H1 (cell line): ENCODE data around the gene RAD51D. TPM values are rescaled to one million over a fixed set of nuclear protein-coding genes. Genes with fewer than 3 reads are reported as not detected.

Experiments used
- ASH2L ChIP-seq: fragments of 200-600, 300-600 bp; sonication (generic); IDR thresholded peaks from one replicate; pipeline ENCODE4 v1.7.1; 2017; ENCODE audit warnings: low read length
- BCL11A ChIP-seq, 2 experiments: IDR thresholded peaks; one replicate each; pipeline ENCODE4 v1.6.1; 2011; ENCODE audit warnings: low read depth in 2 of 2, low read length in 2 of 2, mild to moderate bottlenecking in 2 of 2
- BRCA1 ChIP-seq: IDR thresholded peaks from 2 replicates; pipeline ENCODE4 v1.6.1; 2012; ENCODE audit warnings: low read depth, low read length, improper control_type of control experiment
- CHD2 ChIP-seq: IDR thresholded peaks from 2 replicates; pipeline ENCODE4 v1.6.1; 2012; ENCODE audit warnings: low read length, improper control_type of control experiment
- CREB1 ChIP-seq: IDR thresholded peaks from 2 replicates; pipeline ENCODE4 v1.6.1; 2012; ENCODE audit warnings: inconsistent platforms
- EGR1 ChIP-seq: IDR thresholded peaks from 2 replicates; pipeline ENCODE4 v1.6.1; 2011; ENCODE audit warnings: low read depth, low read length, borderline replicate concordance
- HDAC6 ChIP-seq: IDR thresholded peaks from one replicate; pipeline ENCODE4 v1.7.1; 2012; ENCODE audit warnings: low read depth, mild to moderate bottlenecking, inconsistent platforms, low read length, moderate library complexity
- JUN ChIP-seq: IDR thresholded peaks from 2 replicates; pipeline ENCODE4 v1.6.1; 2011; ENCODE audit warnings: low read depth, mild to moderate bottlenecking, improper control_type of control experiment, low read length
- NANOG ChIP-seq: IDR thresholded peaks from 2 replicates; pipeline ENCODE4 v1.6.1; 2011; ENCODE audit warnings: low read length, low read depth, mild to moderate bottlenecking, inconsistent platforms; ENCODE audit not compliant: insufficient read depth, poor library complexity, severe bottlenecking
- POLR2A ChIP-seq, 2 experiments: IDR thresholded peaks; 1 replicate in 1 of 2; 2 replicates in 1 of 2; pipeline ENCODE4 v1.6.1; 2011; ENCODE audit warnings: low read depth in 2 of 2, low read length in 2 of 2, mild to moderate bottlenecking in 2 of 2; ENCODE audit errors: control extremely low read depth in 1 of 2
- SIN3A ChIP-seq, 2 experiments: IDR thresholded peaks in 1 of 2; conservative IDR thresholded peaks in 1 of 2; 2 replicates each; pipeline ENCODE4 v1.6.1; 2011 to 2012; ENCODE audit warnings: low read length in 2 of 2, improper control_type of control experiment in 1 of 2, low read depth in 1 of 2, mild to moderate bottlenecking in 1 of 2
- SP4 ChIP-seq: IDR thresholded peaks from 2 replicates; pipeline ENCODE4 v1.6.1; 2012; ENCODE audit warnings: low read length, inconsistent platforms
- SUZ12 ChIP-seq: fragments of 200-600 bp; sonication (generic); IDR thresholded peaks from 2 replicates; pipeline ENCODE4 v1.6.1; 2012; ENCODE audit warnings: mild to moderate bottlenecking, inconsistent platforms, low read length, moderate library complexity, mixed read lengths
- TBP ChIP-seq: IDR thresholded peaks from 2 replicates; pipeline ENCODE4 v1.6.1; 2011; ENCODE audit warnings: low read depth, low read length, improper control_type of control experiment
- TEAD4 ChIP-seq: IDR thresholded peaks from 2 replicates; pipeline ENCODE4 v1.6.1; 2012; ENCODE audit warnings: low read depth, low read length, inconsistent platforms, mixed read lengths
- USF2 ChIP-seq: IDR thresholded peaks from 2 replicates; pipeline ENCODE4 v1.6.1; 2011; ENCODE audit warnings: low read length, improper control_type of control experiment
- polyA plus RNA-seq, 7 experiments: library from polyadenylated mRNA; depleted of rRNA in 3 of 7; stranded (reverse) in 5 of 7; unstranded in 2 of 7; fragments of >200 nt in 5 of 7; fragments of 200-250 nt in 2 of 7; gene quantifications; 1 replicate in 5 of 7; 2 replicates in 1 of 7; 4 replicates in 1 of 7; pipeline versions ENCODE4 v1.2.1 to v1.2.3, GENCODE V29; 2011 to 2013; ENCODE audit warnings: missing spikeins in 2 of 7, mixed read lengths in 2 of 7
- total RNA-seq: library from RNA; stranded (reverse); fragmentation: NEBNext Ultra II Directional; extraction: Animal tissue kit (Norgen Biotek cat#: 25700); gene quantifications from 2 replicates; pipeline ENCODE4 v1.2.1, GENCODE V29; 2021
- TF ChIP-seq, protein P1 (sequence below), 3 experiments: IDR thresholded peaks; 1 replicate in 2 of 3; 2 replicates in 1 of 3; pipeline versions ENCODE4 v1.5.1 to v1.6.1; 2011; ENCODE audit warnings: low read length in 3 of 3, mild to moderate bottlenecking in 3 of 3, inconsistent platforms in 2 of 3, low read depth in 1 of 3, moderate library complexity in 1 of 3; ENCODE audit not compliant: insufficient read depth in 1 of 3; ENCODE audit errors: control extremely low read depth in 1 of 3
- TF ChIP-seq, protein P2 (sequence below): IDR thresholded peaks from 2 replicates; pipeline ENCODE4 v1.6.1; 2012; ENCODE audit warnings: inconsistent platforms

RAD51D gene
- total and polyA plus RNA-seq, 2 of the 8 experiments (the other 6 are each of a cell fraction or from before 2014, with no cell fraction given): 10.2 to 12.9 TPM

GRCh38 chr17:35141681-35142466 is 22.2 kb upstream of the RAD51D start, which contains the start of gene NLE1 (continued):
- TF ChIP-seq USF2: no peak
- peak in 1 of 2 experiments; percentile 77; a peak in 2 of 3 replicates for TF ChIP-seq POLR2A (IDR thresholded peaks at IDR 0.05; ENCODE audit: control extremely low read depth in 1 of 2, low read depth in 2 of 2, low read length in 2 of 2)
- no peak for TF ChIP-seq BRCA1
- no peak for TF ChIP-seq HDAC6
- peak; percentile 75; the same call in 1 of the 2 replicates for TF ChIP-seq TBP
- TF ChIP-seq, protein P1, sequence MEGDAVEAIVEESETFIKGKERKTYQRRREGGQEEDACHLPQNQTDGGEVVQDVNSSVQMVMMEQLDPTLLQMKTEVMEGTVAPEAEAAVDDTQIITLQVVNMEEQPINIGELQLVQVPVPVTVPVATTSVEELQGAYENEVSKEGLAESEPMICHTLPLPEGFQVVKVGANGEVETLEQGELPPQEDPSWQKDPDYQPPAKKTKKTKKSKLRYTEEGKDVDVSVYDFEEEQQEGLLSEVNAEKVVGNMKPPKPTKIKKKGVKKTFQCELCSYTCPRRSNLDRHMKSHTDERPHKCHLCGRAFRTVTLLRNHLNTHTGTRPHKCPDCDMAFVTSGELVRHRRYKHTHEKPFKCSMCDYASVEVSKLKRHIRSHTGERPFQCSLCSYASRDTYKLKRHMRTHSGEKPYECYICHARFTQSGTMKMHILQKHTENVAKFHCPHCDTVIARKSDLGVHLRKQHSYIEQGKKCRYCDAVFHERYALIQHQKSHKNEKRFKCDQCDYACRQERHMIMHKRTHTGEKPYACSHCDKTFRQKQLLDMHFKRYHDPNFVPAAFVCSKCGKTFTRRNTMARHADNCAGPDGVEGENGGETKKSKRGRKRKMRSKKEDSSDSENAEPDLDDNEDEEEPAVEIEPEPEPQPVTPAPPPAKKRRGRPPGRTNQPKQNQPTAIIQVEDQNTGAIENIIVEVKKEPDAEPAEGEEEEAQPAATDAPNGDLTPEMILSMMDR (IDR thresholded peaks at IDR 0.05; ENCODE audit: control extremely low read depth in 1 of 3, insufficient read depth in 1 of 3, low read depth in 1 of 3, low read length in 3 of 3): peak; percentile 86 to 98 (median 92)
- no peak for TF ChIP-seq BCL11A (IDR thresholded peaks at IDR 0.05; ENCODE audit: low read depth in 2 of 2, low read length in 2 of 2)
- TF ChIP-seq SUZ12: no peak
- no peak for TF ChIP-seq SP4
- peak; percentile 88 for TF ChIP-seq EGR1
- no peak for TF ChIP-seq CHD2
- no peak for TF ChIP-seq NANOG
- TF ChIP-seq, protein P2, sequence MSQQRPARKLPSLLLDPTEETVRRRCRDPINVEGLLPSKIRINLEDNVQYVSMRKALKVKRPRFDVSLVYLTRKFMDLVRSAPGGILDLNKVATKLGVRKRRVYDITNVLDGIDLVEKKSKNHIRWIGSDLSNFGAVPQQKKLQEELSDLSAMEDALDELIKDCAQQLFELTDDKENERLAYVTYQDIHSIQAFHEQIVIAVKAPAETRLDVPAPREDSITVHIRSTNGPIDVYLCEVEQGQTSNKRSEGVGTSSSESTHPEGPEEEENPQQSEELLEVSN: peak; percentile 46; the same call in 1 of the 2 replicates
- TF ChIP-seq ASH2L: peak; percentile 69
- peak; percentile 85 to 89; a peak in 2 of 4 replicates for TF ChIP-seq SIN3A (conservative IDR thresholded peaks at IDR 0.05 in 1 of 2, IDR thresholded peaks at IDR 0.05 in 1 of 2; ENCODE audit: low read depth in 1 of 2, low read length in 2 of 2)
- no peak for TF ChIP-seq JUN
- TF ChIP-seq CREB1: 0 out of 2 replicates have a peak, but pooled peaks have one; percentile 12
- no peak for TF ChIP-seq TEAD4
